Natural killer cell (primary cell): ENCODE data around the gene C1orf35. TPM values are rescaled to one million over a fixed set of nuclear protein-coding genes. Genes with fewer than 3 reads are reported as not detected.

Experiments used
- ATAC-seq, 3 donors: fragments of 150-1000 bp in 2 of 3; fragments of 200-7000 bp in 1 of 3; cut with Tn5 transposase; 1 replicate in 1 of 3; 2 replicates in 2 of 3; pipeline ENCODE4 v1.10.0; 2021; ENCODE audit warnings: mild to moderate bottlenecking in 2 of 3, moderate library complexity in 2 of 3
- DNase-seq, 2 donors: peaks; one replicate each; pipeline versions ENCODE4 v3.0.0 to v3.0.0-alpha.2; 2013 to 2021; ENCODE audit warnings: mixed read lengths in 1 of 2
- H3K27ac ChIP-seq: one replicate; pipeline ENCODE4 v1.5.1; 2013; ENCODE audit warnings: mild to moderate bottlenecking, low read length
- H3K27me3 ChIP-seq: one replicate; pipeline ENCODE4 v1.6.1; 2013; ENCODE audit warnings: low read length; ENCODE audit not compliant: control insufficient read depth, insufficient read depth
- H3K36me3 ChIP-seq: one replicate; pipeline ENCODE4 v1.6.1; 2013; ENCODE audit warnings: low read length; ENCODE audit not compliant: control insufficient read depth, insufficient read depth
- H3K4me1 ChIP-seq: one replicate; pipeline ENCODE4 v1.6.1; 2013; ENCODE audit warnings: low read length; ENCODE audit not compliant: control insufficient read depth, insufficient read depth
- H3K4me3 ChIP-seq: one replicate; pipeline ENCODE4 v1.5.1; 2013; ENCODE audit warnings: low read length
- H3K9me3 ChIP-seq: one replicate; pipeline ENCODE4 v1.6.1; 2013; ENCODE audit warnings: low read length; ENCODE audit not compliant: control insufficient read depth, insufficient read depth
- H3K27ac Mint-ChIP-seq, 2 donors: one replicate each; pipeline ENCODE4 v1.8.0; 2022; ENCODE audit warnings: mild to moderate bottlenecking in 2 of 2, mixed read lengths in 2 of 2, moderate library complexity in 1 of 2
- H3K27me3 Mint-ChIP-seq, 2 donors: one replicate each; pipeline ENCODE4 v1.8.0; 2022; ENCODE audit warnings: low read depth in 2 of 2, mixed read lengths in 2 of 2
- H3K36me3 Mint-ChIP-seq: one replicate; pipeline ENCODE4 v1.8.0; 2022; ENCODE audit warnings: mixed read lengths
- H3K4me1 Mint-ChIP-seq, 2 donors: one replicate each; pipeline ENCODE4 v1.8.0; 2022; ENCODE audit warnings: mixed read lengths in 2 of 2
- H3K4me3 Mint-ChIP-seq: one replicate; pipeline ENCODE4 v1.8.0; 2022; ENCODE audit warnings: mild to moderate bottlenecking, moderate library complexity, mixed read lengths
- H3K9me3 Mint-ChIP-seq, 2 donors: one replicate each; pipeline ENCODE4 v1.8.0; 2022; ENCODE audit warnings: mixed read lengths in 2 of 2
- WGBS: methylation state at CpG from one replicate; pipeline ENCODE4 v1.1.7; 2013; ENCODE audit warnings: missing lambda C conversion rate; ENCODE audit not compliant: insufficient coverage; 5-methylcytosine and 5-hydroxymethylcytosine counted together
- intact Hi-C: fragments of 100-400 bp; cut with micrococcal nuclease; formaldehyde crosslinking; loops from one replicate; pipeline ENCODE4 v1.14.2; 2022
- total RNA-seq, 4 donors: library from RNA; stranded (reverse); fragments of 120-200 nt in 1 of 4; gene quantifications; one replicate each; pipeline versions ENCODE4 v1.2.3 to v1.2.4, GENCODE V29; 2013 to 2022
- TF ChIP-seq, protein P1 (sequence below): fragments of 200-600 bp; IDR thresholded peaks from one replicate; pipeline ENCODE4 v1.8.0; 2022; ENCODE audit warnings: antibody characterized with exemption

Gene C1orf35
- total RNA-seq, 3 donors from 2014 or later (not counting 1 experiment from before 2014, with no cell fraction given), result 18.9 to 21.6 (median 19.6) TPM

GRCh38 chr1:228120857-228121489 lies 17.8 kb upstream of the C1orf35 start:
- Histone ChIP-seq H3K27me3 (no peaks in the 10 kb centered on the region), H3K9me3 (no peaks in the 10 kb centered on the region), H3K4me1 (no peaks in the 10 kb centered on the region), H3K27ac (no peak overlapping the region), H3K4me3 (no peak overlapping the region), H3K36me3 (no peaks in the 10 kb centered on the region)
- ATAC-seq (peak in 2 of 3 donors; percentile 32 to 40), DNase-seq (no peak)
- peaks cover 6 to 22% of the 10 kb centered on the region in 2 donors for H3K27me3 Mint-ChIP-seq
- intact Hi-C loops, result no loop called here
- TF ChIP-seq, protein P1, sequence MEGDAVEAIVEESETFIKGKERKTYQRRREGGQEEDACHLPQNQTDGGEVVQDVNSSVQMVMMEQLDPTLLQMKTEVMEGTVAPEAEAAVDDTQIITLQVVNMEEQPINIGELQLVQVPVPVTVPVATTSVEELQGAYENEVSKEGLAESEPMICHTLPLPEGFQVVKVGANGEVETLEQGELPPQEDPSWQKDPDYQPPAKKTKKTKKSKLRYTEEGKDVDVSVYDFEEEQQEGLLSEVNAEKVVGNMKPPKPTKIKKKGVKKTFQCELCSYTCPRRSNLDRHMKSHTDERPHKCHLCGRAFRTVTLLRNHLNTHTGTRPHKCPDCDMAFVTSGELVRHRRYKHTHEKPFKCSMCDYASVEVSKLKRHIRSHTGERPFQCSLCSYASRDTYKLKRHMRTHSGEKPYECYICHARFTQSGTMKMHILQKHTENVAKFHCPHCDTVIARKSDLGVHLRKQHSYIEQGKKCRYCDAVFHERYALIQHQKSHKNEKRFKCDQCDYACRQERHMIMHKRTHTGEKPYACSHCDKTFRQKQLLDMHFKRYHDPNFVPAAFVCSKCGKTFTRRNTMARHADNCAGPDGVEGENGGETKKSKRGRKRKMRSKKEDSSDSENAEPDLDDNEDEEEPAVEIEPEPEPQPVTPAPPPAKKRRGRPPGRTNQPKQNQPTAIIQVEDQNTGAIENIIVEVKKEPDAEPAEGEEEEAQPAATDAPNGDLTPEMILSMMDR, result no peak
- H3K27ac Mint-ChIP-seq, result peak overlapping the region in 1 of 2 donors; percentile 10
- H3K36me3 Mint-ChIP-seq, result no peaks in the 10 kb centered on the region
- H3K4me1 Mint-ChIP-seq, result peaks cover 0 to 6% of the 10 kb centered on the region in 2 donors
- no peak overlapping the region for H3K4me3 Mint-ChIP-seq
- no peaks in the 10 kb centered on the region for H3K9me3 Mint-ChIP-seq
- WGBS, result 41% methylated on average over 5 of the region's 5 CpGs

- peak overlapping the region in 1 of 2 donors; percentile 44 for H3K27ac Mint-ChIP-seq
- WGBS, result 100% methylated on average over 1 of the region's 1 CpG
- peaks cover 0 to 6% of the 10 kb centered on the region in 2 donors for H3K4me1 Mint-ChIP-seq
Measured at GRCh38 chr1:228120351-228120750, 17.2 kb upstream of the C1orf35 start.

DNA sequence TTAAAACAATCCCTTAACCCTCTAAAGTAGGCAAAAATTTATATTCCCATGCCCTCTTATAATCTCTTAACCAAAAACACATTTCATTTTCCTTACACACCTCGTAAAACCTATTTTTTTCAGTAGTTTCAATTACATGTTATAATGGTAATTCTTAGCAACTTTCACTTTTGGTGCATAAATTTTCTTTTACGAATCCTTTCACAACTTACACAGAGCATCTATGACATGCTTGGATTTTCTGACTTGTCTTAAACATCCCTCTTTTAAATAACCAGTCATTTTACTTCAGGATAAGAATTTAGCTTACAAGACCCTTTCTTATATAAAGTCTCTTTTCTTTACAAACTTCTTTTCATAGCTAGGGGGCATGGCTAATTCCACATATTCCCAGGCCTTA lies 14.9 kb upstream of the C1orf35 start:
- H3K27ac ChIP-seq, result no peak overlapping the region
- DNase-seq (no peak), ATAC-seq (no peak)
- TF ChIP-seq, protein P1, result no peak
- no peaks in the 10 kb centered on the region for H3K36me3 Mint-ChIP-seq
- H3K4me3 Mint-ChIP-seq, result no peak overlapping the region
- no peaks in the 10 kb centered on the region for H3K9me3 ChIP-seq
- WGBS, result 90% methylated on average over 1 of the region's 2 CpGs
- H3K27me3 ChIP-seq, result no peaks in the 10 kb centered on the region
- H3K4me3 ChIP-seq, result no peak overlapping the region
- no peak overlapping the region for H3K27ac Mint-ChIP-seq
- H3K4me1 Mint-ChIP-seq, result peaks cover 0 to 6% of the 10 kb centered on the region in 2 donors
- H3K36me3 ChIP-seq, result no peaks in the 10 kb centered on the region
- H3K27me3 Mint-ChIP-seq, result peaks cover 6 to 7% of the 10 kb centered on the region in 2 donors
- intact Hi-C loops, result no loop called here
- no peaks in the 10 kb centered on the region for H3K4me1 ChIP-seq
- H3K9me3 Mint-ChIP-seq, result no peaks in the 10 kb centered on the region

More at GRCh38 chr1:228120351-228120750, 17.2 kb upstream of the C1orf35 start:
- Histone ChIP-seq H3K4me3 (no peak overlapping the region), H3K27me3 (no peaks in the 10 kb centered on the region), H3K27ac (no peak overlapping the region), H3K9me3 (no peaks in the 10 kb centered on the region), H3K36me3 (no peaks in the 10 kb centered on the region), H3K4me1 (no peaks in the 10 kb centered on the region)
- TF ChIP-seq, protein P1, result no peak
- Mint-ChIP-seq H3K9me3 (no peaks in the 10 kb centered on the region), H3K36me3 (no peaks in the 10 kb centered on the region), H3K4me3 (no peak overlapping the region), H3K27me3 (peaks cover 6 to 22% of the 10 kb centered on the region in 2 donors)
- intact Hi-C loops, result no loop called here
- ATAC-seq, result no peak
- no peak for DNase-seq

DNA sequence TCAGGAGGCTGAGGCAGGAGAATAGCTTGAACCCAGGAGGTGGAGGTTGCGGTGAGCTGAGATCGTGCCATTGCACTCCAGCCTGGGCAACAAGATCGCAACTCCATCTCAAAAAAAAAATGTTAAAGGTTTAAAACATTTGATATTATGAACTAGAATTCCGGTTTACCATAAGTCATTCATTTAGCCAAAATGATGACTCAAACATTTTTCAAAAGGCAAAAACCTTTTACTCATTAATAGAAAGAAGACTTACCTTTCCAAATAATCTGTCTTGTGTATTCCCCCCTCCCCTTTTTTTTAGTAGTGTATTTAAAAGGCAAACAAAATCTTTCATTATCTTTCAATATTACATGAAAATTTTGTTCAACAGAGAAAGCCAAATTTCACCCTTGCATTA lies 14.2 kb upstream of the C1orf35 start:
- WGBS, result 100% methylated on average over 2 of the region's 4 CpGs

More for the DNA sequence above, 14.2 kb upstream of the C1orf35 start:
- ATAC-seq, result no peak
- no peak overlapping the region for H3K27ac Mint-ChIP-seq
- no peaks in the 10 kb centered on the region for H3K36me3 ChIP-seq
- TF ChIP-seq, protein P1, result no peak
- no peaks in the 10 kb centered on the region for H3K9me3 Mint-ChIP-seq
- no peak overlapping the region for H3K27ac ChIP-seq
- no peak overlapping the region for H3K4me3 Mint-ChIP-seq
- peaks cover 2% of the 10 kb centered on the region in 2 donors for H3K27me3 Mint-ChIP-seq
- DNase-seq, result no peak
- H3K36me3 Mint-ChIP-seq, result no peaks in the 10 kb centered on the region
- no peaks in the 10 kb centered on the region for H3K27me3 ChIP-seq
- no peaks in the 10 kb centered on the region for H3K9me3 ChIP-seq
- peaks cover 0 to 6% of the 10 kb centered on the region in 2 donors for H3K4me1 Mint-ChIP-seq
- intact Hi-C loops, result no loop called here
- H3K4me1 ChIP-seq, result no peaks in the 10 kb centered on the region
- H3K4me3 ChIP-seq, result no peak overlapping the region
